Chondrocyte (in vitro differentiated cells): ENCODE measurements around the gene UBQLN1. TPM values are rescaled to one million over a fixed set of nuclear protein-coding genes. Genes with fewer than 3 reads are reported as not detected.
A peak's percentile ranks its signal among the peaks of the same experiment; 100 is the strongest.

Experiments
- DNase-seq: peaks from one replicate; pipeline ENCODE4 v3.0.0; 2021; ENCODE audit warnings: mixed read lengths, low spot score
- H3K27ac Mint-ChIP-seq: one replicate; pipeline ENCODE4 v1.8.0; 2021; ENCODE audit warnings: mild to moderate bottlenecking, moderate library complexity, mixed read lengths; ENCODE audit not compliant: unreplicated experiment
- H3K27me3 Mint-ChIP-seq: 2 replicates; pipeline ENCODE4 v1.8.0; 2021; ENCODE audit warnings: low read depth, mixed read lengths
- H3K36me3 Mint-ChIP-seq: 2 replicates; pipeline ENCODE4 v1.8.0; 2021; ENCODE audit warnings: low read depth, mixed read lengths
- H3K4me1 Mint-ChIP-seq: 2 replicates; pipeline ENCODE4 v1.8.0; 2021; ENCODE audit warnings: low read depth, mild to moderate bottlenecking, mixed read lengths
- H3K4me3 Mint-ChIP-seq: one replicate; pipeline ENCODE4 v1.8.0; 2021; ENCODE audit warnings: mild to moderate bottlenecking, moderate library complexity, mixed read lengths; ENCODE audit not compliant: unreplicated experiment
- H3K9me3 Mint-ChIP-seq: 2 replicates; pipeline ENCODE4 v1.8.0; 2021; ENCODE audit warnings: low read depth, mixed read lengths
- total RNA-seq: library from RNA; stranded (reverse); gene quantifications from 3 replicates; pipeline ENCODE4 v1.2.1, GENCODE V29; 2021
- TF ChIP-seq, protein P1 (sequence below): fragments of 200-600 bp; sonication (generic); IDR thresholded peaks from 2 replicates; pipeline ENCODE4 v1.5.0; 2021; ENCODE audit warnings: antibody characterized with exemption, mild to moderate bottlenecking, moderate library complexity

UBQLN1 gene
- total RNA-seq, 1 donor from 2014 or later = 83.4 TPM

- no peak for DNase-seq
- Mint-ChIP-seq H3K36me3 (peaks cover 7% of the 10 kb centered on the region), H3K4me3 (no peak overlapping the region), H3K4me1 (peaks cover 3% of the 10 kb centered on the region), H3K9me3 (no peaks in the 10 kb centered on the region), H3K27me3 (no peaks in the 10 kb centered on the region), H3K27ac (no peak overlapping the region)
- TF ChIP-seq, protein P1, sequence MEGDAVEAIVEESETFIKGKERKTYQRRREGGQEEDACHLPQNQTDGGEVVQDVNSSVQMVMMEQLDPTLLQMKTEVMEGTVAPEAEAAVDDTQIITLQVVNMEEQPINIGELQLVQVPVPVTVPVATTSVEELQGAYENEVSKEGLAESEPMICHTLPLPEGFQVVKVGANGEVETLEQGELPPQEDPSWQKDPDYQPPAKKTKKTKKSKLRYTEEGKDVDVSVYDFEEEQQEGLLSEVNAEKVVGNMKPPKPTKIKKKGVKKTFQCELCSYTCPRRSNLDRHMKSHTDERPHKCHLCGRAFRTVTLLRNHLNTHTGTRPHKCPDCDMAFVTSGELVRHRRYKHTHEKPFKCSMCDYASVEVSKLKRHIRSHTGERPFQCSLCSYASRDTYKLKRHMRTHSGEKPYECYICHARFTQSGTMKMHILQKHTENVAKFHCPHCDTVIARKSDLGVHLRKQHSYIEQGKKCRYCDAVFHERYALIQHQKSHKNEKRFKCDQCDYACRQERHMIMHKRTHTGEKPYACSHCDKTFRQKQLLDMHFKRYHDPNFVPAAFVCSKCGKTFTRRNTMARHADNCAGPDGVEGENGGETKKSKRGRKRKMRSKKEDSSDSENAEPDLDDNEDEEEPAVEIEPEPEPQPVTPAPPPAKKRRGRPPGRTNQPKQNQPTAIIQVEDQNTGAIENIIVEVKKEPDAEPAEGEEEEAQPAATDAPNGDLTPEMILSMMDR = no peak
Measured at GRCh38 chr9:83629433-83630104, 78.2 kb downstream of the UBQLN1 start.

DNA sequence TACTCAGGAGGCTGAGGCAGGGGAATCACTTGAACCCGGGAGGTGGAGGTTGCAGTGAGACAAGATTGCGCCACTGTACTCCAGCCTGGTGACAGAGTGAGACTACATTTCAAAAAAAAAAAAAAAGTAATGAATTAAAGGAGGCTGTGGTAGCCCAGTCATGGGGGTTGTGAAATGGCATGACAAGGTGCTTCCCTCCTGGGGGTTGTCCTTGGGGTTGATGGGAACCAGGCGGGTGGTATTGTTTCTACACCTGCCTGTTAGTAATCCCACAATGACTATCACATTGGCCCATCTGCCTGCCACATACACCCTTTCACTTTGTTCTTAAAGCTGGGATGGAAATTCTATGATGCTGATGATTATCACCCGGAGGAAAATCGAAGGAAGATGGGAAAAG lies 79.2 kb downstream of the UBQLN1 start:
- Mint-ChIP-seq H3K4me3 (no peak overlapping the region), H3K4me1 (peaks cover 13% of the 10 kb centered on the region), H3K27me3 (no peaks in the 10 kb centered on the region), H3K9me3 (no peaks in the 10 kb centered on the region), H3K27ac (no peak overlapping the region), H3K36me3 (peaks cover 7% of the 10 kb centered on the region)
- DNase-seq = no peak
- TF ChIP-seq, protein P1 = no peak

DNA sequence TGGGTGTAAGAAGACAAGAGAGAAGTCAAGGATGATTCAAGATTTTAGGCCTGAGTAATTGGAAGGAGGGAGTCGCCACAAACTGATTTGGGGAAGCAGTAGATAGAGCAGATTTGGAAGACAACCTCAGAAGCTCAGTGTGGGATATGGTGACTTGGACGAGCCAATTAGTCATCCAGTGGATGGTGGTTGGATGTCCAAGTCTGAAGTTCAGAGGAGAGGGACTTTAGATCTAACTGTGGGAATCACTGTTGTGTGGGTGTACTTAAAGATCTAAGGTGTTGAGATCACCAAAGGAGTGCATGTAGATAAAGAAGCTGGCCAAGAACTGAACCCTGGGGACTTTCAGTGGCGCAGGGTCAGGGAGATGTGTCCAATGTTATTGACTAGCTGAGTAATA lies 82.6 kb downstream of the UBQLN1 start:
- DNase-seq = no peak
- H3K9me3 Mint-ChIP-seq = no peaks in the 10 kb centered on the region
- no peak overlapping the region for H3K4me3 Mint-ChIP-seq
- peaks cover 18% of the 10 kb centered on the region for H3K4me1 Mint-ChIP-seq
- peaks cover 2% of the 10 kb centered on the region for H3K36me3 Mint-ChIP-seq
- H3K27me3 Mint-ChIP-seq = no peaks in the 10 kb centered on the region
- TF ChIP-seq, protein P1 = no peak
- H3K27ac Mint-ChIP-seq = no peak overlapping the region

- peak overlapping the region; percentile 82 for H3K27ac Mint-ChIP-seq
Measured at GRCh38 chr9:83623679-83624076, 84.1 kb downstream of the UBQLN1 start.

GRCh38 chr9:83622939-83623678 lies 84.6 kb downstream of the UBQLN1 start, which contains the start of gene IDNK:
Gene IDNK, plus strand, starts transcription at chr9:83623143. Its CDS starts 29 bp downstream, at chr9:83623172.
- Mint-ChIP-seq H3K27me3 (no peaks in the 10 kb centered on the region), H3K4me3 (peak within 1 kb of the TSS; percentile 86)
- no peak for DNase-seq

More at GRCh38 chr9:83623679-83624076, 84.1 kb downstream of the UBQLN1 start:
- Mint-ChIP-seq H3K4me3 (peak overlapping the region; percentile 86), H3K27me3 (no peaks in the 10 kb centered on the region), H3K36me3 (peaks cover 2% of the 10 kb centered on the region), H3K4me1 (peaks cover 18% of the 10 kb centered on the region), H3K9me3 (no peaks in the 10 kb centered on the region)
- no peak for DNase-seq
- TF ChIP-seq, protein P1 = no peak

More at GRCh38 chr9:83622939-83623678, 84.6 kb downstream of the UBQLN1 start, which contains the start of gene IDNK:
- peaks cover 18% of the 10 kb centered on the region for H3K4me1 Mint-ChIP-seq
- H3K9me3 Mint-ChIP-seq = no peaks in the 10 kb centered on the region
- peaks cover 2% of the 10 kb centered on the region for H3K36me3 Mint-ChIP-seq
- TF ChIP-seq, protein P1 = peak; percentile 15
- H3K27ac Mint-ChIP-seq = peak within 1 kb of the TSS; percentile 82
